Liver (tissue), 9 donors: ENCODE data around the gene CT45A3. TPM values are rescaled to one million over a fixed set of nuclear protein-coding genes. Genes with fewer than 3 reads are reported as not detected.
"Not testable (repeated sequence)": the region's sequence is repeated elsewhere in the genome, so short reads cannot be mapped to it uniquely, and the experiment has no call there.

Experiments
- DNase-seq: peaks from one replicate; pipeline ENCODE4 v3.0.0-alpha.2; 2017; ENCODE audit warnings: low spot score
- H3K27ac ChIP-seq, 2 donors: one replicate each; pipeline ENCODE4 v1.7.0; 2013; ENCODE audit warnings: inconsistent platforms in 2 of 2, low read length in 2 of 2, control low read depth in 1 of 2, low read depth in 1 of 2, mild to moderate bottlenecking in 1 of 2
- H3K27me3 ChIP-seq, 4 donors: one replicate each; pipeline versions ENCODE4 v1.6.1 to v1.7.0; 2013; ENCODE audit warnings: low read length in 3 of 4, inconsistent platforms in 1 of 4, mild to moderate bottlenecking in 1 of 4, moderate library complexity in 1 of 4; ENCODE audit not compliant: control insufficient read depth in 4 of 4, insufficient read depth in 4 of 4
- H3K36me3 ChIP-seq, 4 donors: one replicate each; pipeline versions ENCODE4 v1.6.1 to v1.7.0; 2013; ENCODE audit warnings: low read length in 3 of 4, mild to moderate bottlenecking in 3 of 4, low read depth in 1 of 4, moderate library complexity in 1 of 4; ENCODE audit not compliant: control insufficient read depth in 4 of 4, insufficient read depth in 3 of 4
- H3K4me1 ChIP-seq, 4 donors: one replicate each; pipeline versions ENCODE4 v1.6.1 to v1.7.0; 2013; ENCODE audit warnings: low read length in 3 of 4, mild to moderate bottlenecking in 3 of 4, moderate library complexity in 1 of 4; ENCODE audit not compliant: control insufficient read depth in 4 of 4, insufficient read depth in 4 of 4
- H3K4me3 ChIP-seq, 3 donors: one replicate each; pipeline versions ENCODE4 v1.6.1 to v1.7.0; 2013; ENCODE audit warnings: low read length in 3 of 3, control low read depth in 1 of 3, low read depth in 1 of 3, mild to moderate bottlenecking in 1 of 3
- H3K9ac ChIP-seq, 2 donors: one replicate each; pipeline ENCODE4 v1.7.0; 2013; ENCODE audit warnings: low read length in 2 of 2, mild to moderate bottlenecking in 2 of 2, moderate library complexity in 2 of 2, control low read depth in 1 of 2, low read depth in 1 of 2
- H3K9me3 ChIP-seq, 4 donors: one replicate each; pipeline versions ENCODE4 v1.6.1 to v1.7.0; 2013; ENCODE audit warnings: low read length in 3 of 4; ENCODE audit not compliant: control insufficient read depth in 4 of 4
- EGR1 ChIP-seq, 2 donors: IDR thresholded peaks; 2 replicates each; pipeline ENCODE4 v1.6.1; 2016 to 2018; ENCODE audit warnings: antibody characterized with exemption in 2 of 2, low read depth in 2 of 2
- FOXA1 ChIP-seq: IDR thresholded peaks from 2 replicates; pipeline ENCODE4 v1.6.1; 2016; ENCODE audit warnings: antibody characterized with exemption
- FOXA2 ChIP-seq: IDR thresholded peaks from 2 replicates; pipeline ENCODE4 v1.6.1; 2016; ENCODE audit warnings: antibody characterized with exemption
- GABPA ChIP-seq, 2 donors: IDR thresholded peaks in 1 of 2; conservative IDR thresholded peaks in 1 of 2; 2 replicates each; pipeline ENCODE4 v1.6.1; 2016; ENCODE audit warnings: antibody characterized with exemption in 2 of 2, mild to moderate bottlenecking in 1 of 2, moderate library complexity in 1 of 2
- HNF4A ChIP-seq, 2 donors: conservative IDR thresholded peaks; 2 replicates each; pipeline ENCODE4 v1.6.1; 2016; ENCODE audit warnings: antibody characterized with exemption in 2 of 2, mild to moderate bottlenecking in 2 of 2
- HNF4G ChIP-seq: IDR thresholded peaks from 2 replicates; pipeline ENCODE4 v1.6.1; 2016; ENCODE audit warnings: antibody characterized with exemption
- JUND ChIP-seq, 2 donors: IDR thresholded peaks; 2 replicates each; pipeline ENCODE4 v1.6.1; 2016; ENCODE audit warnings: antibody characterized with exemption in 2 of 2
- MAX ChIP-seq: IDR thresholded peaks from 2 replicates; pipeline ENCODE4 v1.6.1; 2016; ENCODE audit warnings: antibody characterized with exemption
- NR2F2 ChIP-seq: IDR thresholded peaks from 2 replicates; pipeline ENCODE4 v1.6.1; 2016; ENCODE audit warnings: antibody characterized with exemption
- RAD21 ChIP-seq, 2 donors: IDR thresholded peaks; 2 replicates each; pipeline ENCODE4 v1.6.1; 2016; ENCODE audit warnings: antibody characterized with exemption in 2 of 2, mild to moderate bottlenecking in 2 of 2
- REST ChIP-seq: IDR thresholded peaks from 2 replicates; pipeline ENCODE4 v1.6.1; 2016; ENCODE audit warnings: antibody characterized with exemption, mild to moderate bottlenecking
- RXRA ChIP-seq, 2 donors: IDR thresholded peaks; 2 replicates each; pipeline ENCODE4 v1.6.1; 2017 to 2018; ENCODE audit warnings: antibody characterized with exemption in 2 of 2, mild to moderate bottlenecking in 1 of 2
- TAF1 ChIP-seq: conservative IDR thresholded peaks from 2 replicates; pipeline ENCODE4 v1.6.1; 2016; ENCODE audit warnings: antibody characterized with exemption, mild to moderate bottlenecking
- YY1 ChIP-seq: IDR thresholded peaks from 2 replicates; pipeline ENCODE4 v1.6.1; 2016; ENCODE audit warnings: antibody characterized with exemption, mild to moderate bottlenecking
- ZBTB33 ChIP-seq: IDR thresholded peaks from 2 replicates; pipeline ENCODE4 v1.6.1; 2016; ENCODE audit warnings: antibody characterized with exemption
- WGBS: extraction: QIAGEN DNeasy Blood & Tissue Kit; methylation state at CpG from one replicate; pipeline ENCODE4 v1.1.7; 2013; 5-methylcytosine and 5-hydroxymethylcytosine counted together
- polyA plus RNA-seq, 2 donors: library from polyadenylated mRNA; stranded (reverse) in 1 of 2; unstranded in 1 of 2; fragments of 200-250 nt in 1 of 2; fragments of >200 nt in 1 of 2; fragmentation: Nextera tagmentation in 1 of 2; extraction: Ambion mirVana in 1 of 2; gene quantifications; one replicate each; pipeline versions ENCODE4 v1.2.1 to v1.2.3, GENCODE V29; 2013 to 2015
- total RNA-seq, 2 donors: library from RNA; depleted of rRNA; stranded (reverse); fragments of >200 nt; gene quantifications; one replicate each; pipeline ENCODE4 v1.2.3, GENCODE V29; 2014
- TF ChIP-seq, protein P1 (sequence below): fragments of 150-350 bp; IDR thresholded peaks from 2 replicates; pipeline ENCODE4 v1.5.1; 2017; ENCODE audit warnings: improper control_type of control experiment, low read depth, low read length; ENCODE audit not compliant: missing input control
- TF ChIP-seq, protein P2 (sequence below): IDR thresholded peaks from 2 replicates; pipeline ENCODE4 v1.6.1; 2016; ENCODE audit warnings: antibody characterized with exemption
- donor health status: healthy.
- donor health status: healthy.
- donor health status: healthy.
- donor health status: healthy.
- donor health status: healthy.

CT45A3 gene
- total and polyA plus RNA-seq, 4 donors: not detected

- not testable (repeated sequence) for H3K4me3 ChIP-seq, H3K36me3 ChIP-seq, H3K9ac ChIP-seq, H3K27ac ChIP-seq, H3K27me3 ChIP-seq, H3K4me1 ChIP-seq, DNase-seq, H3K9me3 ChIP-seq
- WGBS: 81% methylated on average over 5 of the region's 5 CpGs
These were observed 33.3 kb downstream of the CT45A3 start for GRCh38 chrX:135734666-135735065.

DNA sequence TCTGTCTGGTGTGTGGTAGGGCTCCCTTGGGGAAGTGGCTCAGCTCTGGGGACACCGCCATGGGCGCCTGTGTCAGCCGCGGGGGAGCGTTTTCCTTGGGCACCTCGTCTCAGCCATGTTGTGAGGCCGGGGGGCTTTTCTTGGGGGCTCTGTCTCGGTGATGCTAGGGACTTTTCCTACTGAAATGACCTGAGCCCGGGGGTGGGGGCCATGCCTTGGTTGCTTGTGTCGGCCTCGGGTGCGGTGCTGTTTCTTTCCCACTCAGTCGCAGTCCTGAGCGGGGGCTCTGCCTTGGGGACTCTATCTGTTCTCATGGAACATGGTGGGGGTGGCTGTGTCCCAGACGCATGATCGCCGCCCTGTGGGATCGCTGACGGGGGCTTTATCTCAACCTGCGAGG lies 54.2 kb downstream of the CT45A3 start:
- H3K4me3 ChIP-seq: no peak overlapping the region
- DNase-seq: no peak
- no peaks in the 10 kb centered on the region for H3K27me3 ChIP-seq
- no peaks in the 10 kb centered on the region for H3K4me1 ChIP-seq
- WGBS: 90% methylated on average over 20 of the region's 20 CpGs
- no peak overlapping the region for H3K9ac ChIP-seq
- H3K36me3 ChIP-seq: no peaks in the 10 kb centered on the region
- H3K9me3 ChIP-seq: no peaks in the 10 kb centered on the region
- H3K27ac ChIP-seq: no peak overlapping the region
- no peak for TF ChIP-seq HNF4A (conservative IDR thresholded peaks at IDR 0.05)
- TF ChIP-seq HNF4G: no peak
- no peak for TF ChIP-seq EGR1 (IDR thresholded peaks at IDR 0.05; ENCODE audit: low read depth in 2 of 2)
- TF ChIP-seq RXRA (IDR thresholded peaks at IDR 0.05): no peak
- TF ChIP-seq GABPA (IDR thresholded peaks at IDR 0.05 in 1 of 2, conservative IDR thresholded peaks at IDR 0.05 in 1 of 2): no peak
- no peak for TF ChIP-seq FOXA2
- no peak for TF ChIP-seq REST
- TF ChIP-seq MAX: no peak
- no peak for TF ChIP-seq YY1
- no peak for TF ChIP-seq ZBTB33
- no peak for TF ChIP-seq NR2F2
- TF ChIP-seq JUND (IDR thresholded peaks at IDR 0.05): no peak
- no peak for TF ChIP-seq FOXA1
- TF ChIP-seq TAF1: no peak
- TF ChIP-seq, protein P1, sequence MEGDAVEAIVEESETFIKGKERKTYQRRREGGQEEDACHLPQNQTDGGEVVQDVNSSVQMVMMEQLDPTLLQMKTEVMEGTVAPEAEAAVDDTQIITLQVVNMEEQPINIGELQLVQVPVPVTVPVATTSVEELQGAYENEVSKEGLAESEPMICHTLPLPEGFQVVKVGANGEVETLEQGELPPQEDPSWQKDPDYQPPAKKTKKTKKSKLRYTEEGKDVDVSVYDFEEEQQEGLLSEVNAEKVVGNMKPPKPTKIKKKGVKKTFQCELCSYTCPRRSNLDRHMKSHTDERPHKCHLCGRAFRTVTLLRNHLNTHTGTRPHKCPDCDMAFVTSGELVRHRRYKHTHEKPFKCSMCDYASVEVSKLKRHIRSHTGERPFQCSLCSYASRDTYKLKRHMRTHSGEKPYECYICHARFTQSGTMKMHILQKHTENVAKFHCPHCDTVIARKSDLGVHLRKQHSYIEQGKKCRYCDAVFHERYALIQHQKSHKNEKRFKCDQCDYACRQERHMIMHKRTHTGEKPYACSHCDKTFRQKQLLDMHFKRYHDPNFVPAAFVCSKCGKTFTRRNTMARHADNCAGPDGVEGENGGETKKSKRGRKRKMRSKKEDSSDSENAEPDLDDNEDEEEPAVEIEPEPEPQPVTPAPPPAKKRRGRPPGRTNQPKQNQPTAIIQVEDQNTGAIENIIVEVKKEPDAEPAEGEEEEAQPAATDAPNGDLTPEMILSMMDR: no peak
- no peak for TF ChIP-seq RAD21 (IDR thresholded peaks at IDR 0.05)
- TF ChIP-seq, protein P2, sequence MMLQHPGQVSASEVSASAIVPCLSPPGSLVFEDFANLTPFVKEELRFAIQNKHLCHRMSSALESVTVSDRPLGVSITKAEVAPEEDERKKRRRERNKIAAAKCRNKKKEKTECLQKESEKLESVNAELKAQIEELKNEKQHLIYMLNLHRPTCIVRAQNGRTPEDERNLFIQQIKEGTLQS: no peak

DNA sequence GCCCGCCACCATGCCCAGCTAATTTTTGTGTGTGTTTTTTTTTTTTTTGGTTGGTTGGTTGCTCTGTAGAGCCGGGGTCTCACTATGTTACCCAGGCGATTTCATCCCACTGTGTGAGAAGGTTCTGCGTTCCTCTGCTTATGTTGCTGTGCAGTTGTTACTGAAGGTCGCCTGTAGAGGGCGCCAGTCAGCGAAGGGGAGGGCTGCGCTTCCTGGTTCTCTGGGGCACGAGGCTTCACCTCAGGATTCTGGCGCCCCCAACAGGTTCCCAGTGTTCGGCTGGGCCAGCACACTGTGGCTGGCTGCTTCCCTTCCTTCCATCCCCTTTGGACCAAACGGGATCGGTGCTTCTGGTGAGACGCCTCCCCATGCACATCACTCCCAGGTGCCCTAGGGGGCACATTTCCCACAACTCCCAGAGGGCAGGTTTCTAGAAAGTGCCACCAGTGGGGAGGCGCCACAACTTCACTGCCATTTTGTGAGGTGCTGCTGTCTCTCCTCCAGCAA lies 54.8 kb downstream of the CT45A3 start, which contains the start of gene CT45A1:
CT45A1 (plus strand) TSS at position 457 of the 507 bp plus-strand sequence. CDS start 5,302 bp downstream, outside the sequence.
- not testable (repeated sequence) for DNase-seq

More for the DNA sequence above, 54.8 kb downstream of the CT45A3 start, which contains the start of gene CT45A1:
- not testable (repeated sequence) for H3K4me3 ChIP-seq, H3K9ac ChIP-seq, H3K27ac ChIP-seq, H3K27me3 ChIP-seq, H3K4me1 ChIP-seq, H3K9me3 ChIP-seq, H3K36me3 ChIP-seq
- WGBS: 79% methylated on average over 12 of the region's 15 CpGs
